Measurements from ENCODE around the gene CRTC3. TPM values are rescaled to one million over a fixed set of nuclear protein-coding genes. Genes with fewer than 3 reads are reported as not detected.

CRTC3 gene
- total and polyA plus RNA-seq, 2 donors (not counting 3 experiments of a cell fraction or from before 2014, with no cell fraction given): 16.2 to 26.4 TPM

DNA sequence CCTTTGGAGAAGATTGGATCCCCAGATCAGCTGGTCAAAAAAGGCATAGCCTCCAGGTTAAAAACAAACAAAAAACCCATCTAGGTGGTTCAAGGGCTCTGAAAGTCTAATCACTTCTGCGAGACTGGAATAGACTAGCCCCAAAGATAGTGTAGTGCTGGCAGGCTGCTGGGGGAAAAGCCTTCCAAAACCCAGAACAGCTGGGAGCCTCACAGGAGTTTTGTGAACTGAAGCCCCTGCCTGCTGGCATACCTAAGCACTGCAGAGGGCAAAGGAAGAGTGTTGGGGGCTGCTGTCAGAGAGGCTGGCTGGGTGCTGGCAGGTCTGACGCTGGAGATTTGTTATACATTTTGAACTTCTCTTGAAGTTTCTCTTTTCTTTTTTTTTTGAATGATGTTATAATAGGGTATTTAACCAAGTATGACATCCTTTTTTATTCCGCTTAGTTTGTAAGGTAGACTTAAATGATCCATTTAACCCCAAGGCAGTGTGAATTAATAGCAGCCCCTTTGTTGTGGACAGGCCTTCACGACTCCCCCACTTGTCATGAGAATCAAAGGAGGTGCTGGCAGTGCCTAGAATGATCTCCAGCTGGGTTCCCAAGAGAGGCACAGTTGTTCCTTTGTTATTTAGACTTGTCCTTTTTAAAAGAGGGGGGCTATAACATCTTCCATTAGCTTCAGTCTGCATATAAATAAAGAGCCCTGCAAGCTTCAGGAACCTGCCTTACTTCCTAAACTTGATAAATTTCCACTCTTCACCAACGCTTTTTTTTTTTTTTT lies 53.9 kb downstream of the CRTC3 start:
- intact Hi-C loops (cut with micrococcal nuclease): no loop called here
- no peak overlapping the region for H3K4me2 ChIP-seq (ENCODE audit: insufficient read depth, low read length)
- no peaks in the 10 kb centered on the region for H3K4me1 ChIP-seq (ENCODE audit: control insufficient read depth, extremely low read depth, insufficient read depth, low read length)
- TF ChIP-seq, protein P1, sequence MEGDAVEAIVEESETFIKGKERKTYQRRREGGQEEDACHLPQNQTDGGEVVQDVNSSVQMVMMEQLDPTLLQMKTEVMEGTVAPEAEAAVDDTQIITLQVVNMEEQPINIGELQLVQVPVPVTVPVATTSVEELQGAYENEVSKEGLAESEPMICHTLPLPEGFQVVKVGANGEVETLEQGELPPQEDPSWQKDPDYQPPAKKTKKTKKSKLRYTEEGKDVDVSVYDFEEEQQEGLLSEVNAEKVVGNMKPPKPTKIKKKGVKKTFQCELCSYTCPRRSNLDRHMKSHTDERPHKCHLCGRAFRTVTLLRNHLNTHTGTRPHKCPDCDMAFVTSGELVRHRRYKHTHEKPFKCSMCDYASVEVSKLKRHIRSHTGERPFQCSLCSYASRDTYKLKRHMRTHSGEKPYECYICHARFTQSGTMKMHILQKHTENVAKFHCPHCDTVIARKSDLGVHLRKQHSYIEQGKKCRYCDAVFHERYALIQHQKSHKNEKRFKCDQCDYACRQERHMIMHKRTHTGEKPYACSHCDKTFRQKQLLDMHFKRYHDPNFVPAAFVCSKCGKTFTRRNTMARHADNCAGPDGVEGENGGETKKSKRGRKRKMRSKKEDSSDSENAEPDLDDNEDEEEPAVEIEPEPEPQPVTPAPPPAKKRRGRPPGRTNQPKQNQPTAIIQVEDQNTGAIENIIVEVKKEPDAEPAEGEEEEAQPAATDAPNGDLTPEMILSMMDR (IDR thresholded peaks at IDR 0.05; ENCODE audit: extremely low read depth in 1 of 2, insufficient read depth in 1 of 2, low read depth in 1 of 2, low read length in 2 of 2): no peak
- TF ChIP-seq POLR2A (IDR thresholded peaks at IDR 0.05; ENCODE audit: low read depth, low read length) (no peak), FOS (IDR thresholded peaks at IDR 0.05; ENCODE audit: borderline replicate concordance, insufficient read depth, low read length) (no peak)
- TF ChIP-seq, protein P2, sequence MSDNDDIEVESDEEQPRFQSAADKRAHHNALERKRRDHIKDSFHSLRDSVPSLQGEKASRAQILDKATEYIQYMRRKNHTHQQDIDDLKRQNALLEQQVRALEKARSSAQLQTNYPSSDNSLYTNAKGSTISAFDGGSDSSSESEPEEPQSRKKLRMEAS (IDR thresholded peaks at IDR 0.05; ENCODE audit: insufficient read depth, insufficient read length): no peak
- H3K27ac ChIP-seq (ENCODE audit: insufficient read depth, low read depth, low read length): no peak overlapping the region
- ChIA-PET CTCF (interaction anchor here (1.6 to 1.7 kb wide), 2 partner anchors 7 to 264 kb away, joined by 4 to 6 read pairs; no protein-coding TSS in a partner anchor), POLR2A (no interaction called here)
- H3K27me3 ChIP-seq (ENCODE audit: control insufficient read depth in 2 of 2, insufficient read depth in 2 of 2, low read length in 2 of 2): no peaks in the 10 kb centered on the region
- H4K20me1 ChIP-seq (replicated peaks; ENCODE audit: control insufficient read depth, extremely low read depth, insufficient read depth, low read length): no peaks in the 10 kb centered on the region
- H3K9me1 ChIP-seq (replicated peaks; ENCODE audit: control insufficient read depth, extremely low read depth, insufficient read depth, low read length): no peaks in the 10 kb centered on the region
- no peak overlapping the region for H3K9ac ChIP-seq (replicated peaks; ENCODE audit: extremely low read depth, insufficient read depth, low read length)
- no peak overlapping the region for H3K4me3 ChIP-seq (replicated peaks in 1 of 3; ENCODE audit: insufficient read depth in 1 of 3, low read depth in 1 of 3, low read length in 3 of 3)
- no TSS peak for BruUV-seq (replicated peaks)
- H2AFZ ChIP-seq (ENCODE audit: low read depth, low read length): no peak overlapping the region
- no peaks in the 10 kb centered on the region for H3K9me3 ChIP-seq (replicated peaks; ENCODE audit: control insufficient read depth, insufficient read depth, low read length)
- no peak for DNase-seq (ENCODE audit: low read depth, low spot score)
- H3K36me3 ChIP-seq (ENCODE audit: control insufficient read depth in 2 of 2, extremely low read depth in 1 of 2, insufficient read depth in 2 of 2, low read length in 2 of 2): no peaks in the 10 kb centered on the region
- FAIRE-seq: no peak
- dilution Hi-C loops (cut with MboI; ENCODE audit: extremely low pct_ligation_motif_present, low sequenced_read_pairs): no loop called here
- peaks cover 2% of the 10 kb centered on the region for H3K79me2 ChIP-seq (ENCODE audit: control insufficient read depth, insufficient read depth, low read length)

DNA sequence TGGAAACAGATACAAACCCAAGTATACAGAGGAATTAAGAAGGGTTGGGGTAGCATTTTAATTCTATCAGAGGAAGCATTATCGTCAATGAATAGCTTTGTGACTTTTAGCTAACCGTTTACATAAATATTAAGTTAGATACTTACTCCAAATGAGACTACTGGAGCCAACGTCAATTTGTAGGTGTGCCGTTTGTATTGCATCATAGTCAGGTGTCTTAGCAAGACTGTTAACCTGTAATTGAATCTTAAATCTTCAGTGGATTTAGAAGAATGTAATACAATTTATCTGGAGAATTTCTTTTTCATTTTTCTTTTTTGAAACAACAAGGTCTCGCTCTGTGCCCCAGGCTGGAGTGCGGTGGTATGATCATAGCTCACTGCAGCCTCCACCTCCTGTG lies 55.1 kb downstream of the CRTC3 start:
- Histone ChIP-seq H3K9me3 (replicated peaks; ENCODE audit: control insufficient read depth, insufficient read depth, low read length) (no peaks in the 10 kb centered on the region), H3K27me3 (ENCODE audit: control insufficient read depth in 2 of 2, insufficient read depth in 2 of 2, low read length in 2 of 2) (no peaks in the 10 kb centered on the region), H3K79me2 (ENCODE audit: control insufficient read depth, insufficient read depth, low read length) (peaks cover 2% of the 10 kb centered on the region), H3K9me1 (replicated peaks; ENCODE audit: control insufficient read depth, extremely low read depth, insufficient read depth, low read length) (no peaks in the 10 kb centered on the region), H3K9ac (replicated peaks; ENCODE audit: extremely low read depth, insufficient read depth, low read length) (no peak overlapping the region), H3K4me1 (ENCODE audit: control insufficient read depth, extremely low read depth, insufficient read depth, low read length) (no peaks in the 10 kb centered on the region), H3K36me3 (ENCODE audit: control insufficient read depth in 2 of 2, extremely low read depth in 1 of 2, insufficient read depth in 2 of 2, low read length in 2 of 2) (no peaks in the 10 kb centered on the region), H3K4me2 (ENCODE audit: insufficient read depth, low read length) (no peak overlapping the region), H3K4me3 (replicated peaks in 1 of 3; ENCODE audit: insufficient read depth in 1 of 3, low read depth in 1 of 3, low read length in 3 of 3) (no peak overlapping the region), H4K20me1 (replicated peaks; ENCODE audit: control insufficient read depth, extremely low read depth, insufficient read depth, low read length) (no peaks in the 10 kb centered on the region), H2AFZ (ENCODE audit: low read depth, low read length) (no peak overlapping the region), H3K27ac (ENCODE audit: insufficient read depth, low read depth, low read length) (no peak overlapping the region)
- dilution Hi-C loops (cut with MboI; ENCODE audit: extremely low pct_ligation_motif_present, low sequenced_read_pairs): no loop called here
- FAIRE-seq (no peak), DNase-seq (ENCODE audit: low read depth, low spot score) (no peak)
- intact Hi-C loops (cut with micrococcal nuclease): no loop called here
- ChIA-PET POLR2A (no interaction called here), CTCF (interaction anchor here (1.7 kb wide), 2 partner anchors 19 to 265 kb away, joined by 5 to 6 read pairs; no protein-coding TSS in a partner anchor)
- no peak for TF ChIP-seq FOS (IDR thresholded peaks at IDR 0.05; ENCODE audit: borderline replicate concordance, insufficient read depth, low read length)
- no peak for TF ChIP-seq POLR2A (IDR thresholded peaks at IDR 0.05; ENCODE audit: low read depth, low read length)
- TF ChIP-seq, protein P2 (IDR thresholded peaks at IDR 0.05; ENCODE audit: insufficient read depth, insufficient read length): no peak
- TF ChIP-seq GATA2 (IDR thresholded peaks at IDR 0.05; ENCODE audit: insufficient read depth, insufficient read length, low read depth, low read length): no peak
- BruUV-seq (replicated peaks): no TSS peak
